GM12891 (cell line): ENCODE data around the gene DYNC1H1.
"Not testable (repeated sequence)": the region's sequence is repeated elsewhere in the genome, so short reads cannot be mapped to it uniquely, and the experiment has no call there.

ENCODE experiments used
- DNase-seq: peaks from one replicate; pipeline ENCODE4 v3.0.0; 2011; ENCODE audit warnings: low spot score; ENCODE audit not compliant: insufficient read length
- FAIRE-seq: peaks from 2 replicates; lab custom pipeline; 2011; peaks lifted over from hg19 to GRCh38; lab: Jason Lieb, UNC
- PAX5 ChIP-seq: IDR thresholded peaks from 2 replicates; pipeline ENCODE4 v1.6.1; 2011; ENCODE audit warnings: low read length, moderate library complexity, mild to moderate bottlenecking; ENCODE audit not compliant: insufficient read depth, severe bottlenecking
- POLR2A ChIP-seq: IDR thresholded peaks from 2 replicates; pipeline ENCODE4 v1.6.1; 2011; ENCODE audit warnings: low read depth, low read length, control low read depth
- POLR2AphosphoS5 ChIP-seq: IDR thresholded peaks from 2 replicates; pipeline ENCODE4 v1.6.1; 2011; ENCODE audit warnings: low read depth, low read length, control low read depth
- POU2F2 ChIP-seq: IDR thresholded peaks from 2 replicates; pipeline ENCODE4 v1.6.1; 2011; ENCODE audit warnings: low read depth, mild to moderate bottlenecking, control low read depth, low read length, moderate library complexity
- SPI1 ChIP-seq: IDR thresholded peaks from 2 replicates; pipeline ENCODE4 v1.6.1; 2011; ENCODE audit warnings: low read depth, low read length, control low read depth
- TAF1 ChIP-seq: IDR thresholded peaks from 2 replicates; pipeline ENCODE4 v1.6.1; 2011; ENCODE audit warnings: low read depth, low read length, control low read depth

Gene DYNC1H1

DNA sequence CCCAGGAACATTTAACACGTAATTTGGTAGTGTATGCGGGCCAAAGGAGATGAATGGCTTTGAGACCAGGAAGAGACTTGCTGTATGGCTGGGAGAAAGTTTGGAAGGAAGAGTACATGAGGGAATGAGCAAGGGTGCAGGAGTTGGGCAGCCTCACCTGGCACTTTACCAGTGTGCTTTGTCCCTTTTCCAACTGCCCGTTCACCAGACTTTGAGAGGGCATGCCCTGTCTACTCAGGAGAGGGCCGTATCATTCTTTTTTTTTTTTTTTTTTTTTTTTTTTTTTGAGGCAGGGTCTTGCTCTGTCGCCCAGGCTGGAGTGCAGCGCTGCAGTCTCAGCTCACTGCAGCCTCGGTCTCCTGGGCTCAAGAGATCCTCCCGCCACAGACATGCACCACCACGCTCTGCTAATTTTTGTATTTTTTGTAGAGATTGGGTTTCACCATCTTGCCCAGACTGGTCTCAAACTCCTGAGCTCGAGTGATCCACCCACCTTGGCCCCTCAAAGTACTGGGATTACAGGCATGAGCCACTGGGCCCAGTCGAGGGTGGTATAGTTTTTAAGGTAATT, 6.5 kb downstream of the DYNC1H1 start:
- no peak for TF ChIP-seq POLR2AphosphoS5
- TF ChIP-seq POU2F2: no peak
- TF ChIP-seq SPI1: no peak
- no peak for TF ChIP-seq TAF1
- no peak for TF ChIP-seq PAX5
- TF ChIP-seq POLR2A: no peak
- FAIRE-seq (no peak), DNase-seq (no peak)

GRCh38 chr14:101971458-101971857, 7.1 kb downstream of the DYNC1H1 start:
- not testable (repeated sequence) for DNase-seq, FAIRE-seq

DNA sequence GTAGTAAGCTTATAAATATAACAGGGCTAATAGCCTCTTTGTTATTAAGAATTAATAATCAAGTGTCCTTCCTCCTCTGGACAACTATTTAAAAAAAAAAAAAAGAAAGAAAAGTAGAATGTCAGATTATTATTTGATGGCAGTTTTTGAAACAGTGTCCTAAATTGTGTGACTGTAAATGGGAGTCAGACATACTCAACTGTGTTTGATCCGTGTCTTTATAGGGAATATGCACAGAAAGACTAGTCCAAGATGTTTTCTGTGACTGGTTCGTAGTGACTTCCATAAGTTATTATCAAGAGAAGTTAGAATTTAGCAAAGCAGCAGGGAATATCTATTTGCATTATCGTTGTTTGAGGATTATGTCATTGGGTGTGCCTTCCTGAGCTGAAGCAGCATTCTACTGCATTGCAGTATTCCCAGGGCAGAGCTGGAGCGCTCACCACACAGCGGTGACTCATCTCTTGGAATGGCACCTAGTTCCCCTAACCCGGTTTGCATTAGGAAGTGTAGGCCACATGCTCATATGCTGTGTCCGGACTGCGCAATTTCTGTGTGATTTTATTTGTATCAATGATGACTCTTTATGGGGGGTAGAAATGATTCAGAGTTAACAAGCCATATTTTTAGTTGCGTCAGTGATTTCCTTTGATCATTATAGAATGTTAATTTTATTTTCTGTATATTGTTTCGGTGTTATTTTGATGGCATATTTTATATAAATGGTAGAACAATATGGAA, 7.9 kb downstream of the DYNC1H1 start:
- no peak for FAIRE-seq
- TF ChIP-seq PAX5 (no peak), TAF1 (no peak), POLR2AphosphoS5 (no peak)
- DNase-seq: no peak

GRCh38 chr14:101973356-101973755, 9.0 kb downstream of the DYNC1H1 start:
- FAIRE-seq (no peak), DNase-seq (no peak)
- no peak for TF ChIP-seq POLR2AphosphoS5
- no peak for TF ChIP-seq POLR2A
- TF ChIP-seq SPI1: no peak

DNA sequence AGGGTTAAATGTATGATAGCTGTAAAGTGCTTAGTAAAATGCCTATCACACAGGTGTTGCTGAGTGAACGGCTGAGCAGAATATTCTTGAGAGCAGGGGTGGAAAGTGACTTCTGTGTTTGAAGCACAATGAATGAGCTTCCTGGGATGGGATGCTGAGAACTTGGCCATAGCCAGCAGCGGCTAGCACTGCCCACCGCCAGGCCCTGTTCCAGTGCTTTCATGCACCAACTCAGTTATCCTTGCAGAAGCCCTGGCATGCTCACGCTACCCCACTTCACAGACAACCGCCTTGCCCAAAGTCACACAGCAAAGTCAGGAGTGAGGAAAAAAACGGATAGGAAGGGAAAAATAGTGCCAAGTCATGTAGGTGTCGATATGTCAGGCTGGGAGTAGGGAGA, 10.9 kb downstream of the DYNC1H1 start:
- DNase-seq (no peak), FAIRE-seq (no peak)
- TF ChIP-seq SPI1 (no peak), POLR2AphosphoS5 (no peak), POLR2A (no peak), PAX5 (no peak)

- DNase-seq (no peak), FAIRE-seq (no peak)
- TF ChIP-seq POLR2A: no peak
Measured at GRCh38 chr14:101977311-101978071, 13.1 kb downstream of the DYNC1H1 start.

DNA sequence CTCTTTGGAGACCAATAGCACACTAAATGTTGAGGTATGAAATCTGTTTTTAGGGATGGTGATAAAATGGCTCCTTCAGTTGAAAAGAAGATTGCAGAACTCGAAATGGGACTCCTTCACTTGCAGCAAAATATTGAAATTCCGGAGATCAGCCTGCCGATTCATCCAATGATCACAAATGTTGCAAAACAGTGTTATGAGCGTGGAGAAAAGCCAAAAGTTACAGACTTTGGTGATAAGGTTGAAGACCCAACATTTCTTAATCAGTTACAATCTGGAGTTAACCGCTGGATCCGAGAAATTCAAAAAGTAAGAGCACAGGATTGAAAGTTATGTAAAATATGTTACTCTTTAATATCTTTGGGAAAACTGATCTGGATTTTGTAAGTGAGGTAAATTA, 15.3 kb downstream of the DYNC1H1 start:
- FAIRE-seq: no peak
- DNase-seq: no peak
- TF ChIP-seq PAX5 (no peak), POLR2AphosphoS5 (no peak)

GRCh38 chr14:101980251-101980650, 15.9 kb downstream of the DYNC1H1 start:
- TF ChIP-seq SPI1 (no peak), PAX5 (no peak), POU2F2 (no peak), POLR2A (no peak), TAF1 (no peak), POLR2AphosphoS5 (no peak)
- FAIRE-seq (no peak), DNase-seq (no peak)

DNA sequence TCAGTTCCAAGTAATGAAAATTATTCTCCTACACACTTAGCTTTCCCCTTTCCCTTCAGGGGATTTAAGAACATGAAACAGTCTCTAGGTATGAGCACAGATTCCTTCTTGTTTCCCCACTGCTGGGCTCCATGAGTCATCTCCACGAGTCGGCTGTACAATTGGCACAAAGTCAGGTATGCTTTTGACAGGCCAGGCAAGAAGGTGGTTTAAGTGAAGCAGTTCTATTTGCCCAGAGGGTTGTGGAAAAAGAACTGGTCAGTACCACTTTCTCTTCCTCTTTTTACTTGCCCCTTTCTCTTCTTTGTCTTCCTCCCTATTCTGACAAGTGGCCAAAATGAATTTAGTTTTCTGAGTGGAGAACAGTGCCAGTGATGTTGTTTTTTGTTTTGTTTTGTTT, 16.3 kb downstream of the DYNC1H1 start:
- DNase-seq: no peak
- FAIRE-seq: peak; percentile 94
- TF ChIP-seq PAX5 (no peak), TAF1 (no peak), POLR2A (no peak), SPI1 (peak; percentile 98), POU2F2 (no peak)

GRCh38 chr14:101982621-101983020, 18.2 kb downstream of the DYNC1H1 start:
- FAIRE-seq (no peak), DNase-seq (no peak)
- TF ChIP-seq TAF1 (no peak), SPI1 (no peak), POLR2A (no peak), POU2F2 (no peak), POLR2AphosphoS5 (no peak)

- DNase-seq, FAIRE-seq: not testable (repeated sequence)
Measured at GRCh38 chr14:101984831-101985230, 20.5 kb downstream of the DYNC1H1 start.
